GM18502 (cell line): Measurements from ENCODE around the gene NCAM1.

ENCODE experiments used
- ATAC-seq: cut with Tn5 transposase; IDR thresholded peaks from one replicate; pipeline ENCODE4 v1.9.1; 2021; ENCODE audit warnings: mild to moderate bottlenecking; ENCODE audit not compliant: unreplicated experiment, poor library complexity

The NCAM1 gene

GRCh38 chr11:113192121-113192925 is 231.1 kb downstream of the NCAM1 start:
- ATAC-seq = no peak

- ATAC-seq = no peak
These were observed 231.8 kb downstream of the NCAM1 start for GRCh38 chr11:113193016-113193415.

- ATAC-seq = no peak
These were observed 232.7 kb downstream of the NCAM1 start for GRCh38 chr11:113193946-113194345.

GRCh38 chr11:113195728-113196127 is 234.5 kb downstream of the NCAM1 start:
- no peak for ATAC-seq

GRCh38 chr11:113197446-113197845 is 236.2 kb downstream of the NCAM1 start:
- ATAC-seq = no peak

- ATAC-seq = no peak
These were observed 237.9 kb downstream of the NCAM1 start for GRCh38 chr11:113198972-113199661.

- ATAC-seq = no peak
These were observed 238.6 kb downstream of the NCAM1 start for GRCh38 chr11:113199866-113200265.

- no peak for ATAC-seq
These were observed 240.0 kb downstream of the NCAM1 start for GRCh38 chr11:113201054-113201818.

- no peak for ATAC-seq
These were observed 241.2 kb downstream of the NCAM1 start for GRCh38 chr11:113202431-113202830.

- ATAC-seq = no peak
These were observed 242.0 kb downstream of the NCAM1 start for GRCh38 chr11:113203141-113203753.

GRCh38 chr11:113204280-113204679 is 243.1 kb downstream of the NCAM1 start:
- no peak for ATAC-seq

- no peak for ATAC-seq
These were observed 252.3 kb downstream of the NCAM1 start for GRCh38 chr11:113213549-113213948.

GRCh38 chr11:113222241-113222640 is 261.0 kb downstream of the NCAM1 start:
- ATAC-seq = no peak

GRCh38 chr11:113234888-113235287 is 273.7 kb downstream of the NCAM1 start:
- no peak for ATAC-seq

GRCh38 chr11:113237261-113237660 is 276.0 kb downstream of the NCAM1 start:
- ATAC-seq = no peak

- no peak for ATAC-seq
These were observed 277.5 kb downstream of the NCAM1 start for GRCh38 chr11:113238721-113239120.

GRCh38 chr11:113240389-113240788 is 279.2 kb downstream of the NCAM1 start:
- ATAC-seq = no peak

GRCh38 chr11:113240790-113241635 is 279.8 kb downstream of the NCAM1 start:
- no peak for ATAC-seq

- no peak for ATAC-seq
These were observed 280.4 kb downstream of the NCAM1 start for GRCh38 chr11:113241636-113242054.

GRCh38 chr11:113242060-113242459 is 280.8 kb downstream of the NCAM1 start:
- ATAC-seq = no peak
